Astrocyte (in vitro differentiated cells and primary cell): ENCODE data around the gene MT1X. TPM values are rescaled to one million over a fixed set of nuclear protein-coding genes. Genes with fewer than 3 reads are reported as not detected.

Source experiments
- DNase-seq: peaks from one replicate; pipeline ENCODE4 v3.0.0-alpha.2; 2010; ENCODE audit warnings: low read depth
- FAIRE-seq: peaks from 2 replicates; lab custom pipeline; 2011; peaks lifted over from hg19 to GRCh38; lab: Jason Lieb, UNC
- H2AFZ ChIP-seq: 2 replicates; pipeline ENCODE4 v1.6.0; 2012; ENCODE audit warnings: low read depth, low read length, inconsistent platforms
- H3K27ac ChIP-seq: 2 replicates; pipeline ENCODE4 v1.5.1; 2011; ENCODE audit warnings: low read depth, low read length, inconsistent platforms
- H3K27me3 ChIP-seq: 2 replicates; pipeline ENCODE4 v1.6.0; 2011; ENCODE audit warnings: low read length, inconsistent platforms; ENCODE audit not compliant: insufficient read depth
- H3K36me3 ChIP-seq: 2 replicates; pipeline ENCODE4 v1.5.1; 2011; ENCODE audit warnings: low read length, inconsistent platforms; ENCODE audit not compliant: insufficient read depth
- H3K4me1 ChIP-seq: 2 replicates; pipeline ENCODE4 v1.5.1; 2011; ENCODE audit warnings: low read length, inconsistent platforms; ENCODE audit not compliant: insufficient read depth
- H3K4me2 ChIP-seq: 2 replicates; pipeline ENCODE4 v1.6.0; 2012; ENCODE audit warnings: low read length, inconsistent platforms
- H3K4me3 ChIP-seq: 2 replicates; pipeline ENCODE4 v1.5.1; 2011; ENCODE audit warnings: low read depth, mild to moderate bottlenecking, low read length, inconsistent platforms; ENCODE audit not compliant: insufficient read depth
- H3K79me2 ChIP-seq: 2 replicates; pipeline ENCODE4 v1.6.0; 2012; ENCODE audit warnings: mild to moderate bottlenecking, low read length, inconsistent platforms; ENCODE audit not compliant: insufficient read depth
- H3K9ac ChIP-seq: 2 replicates; pipeline ENCODE4 v1.6.0; 2012; ENCODE audit warnings: mild to moderate bottlenecking, low read length, inconsistent platforms
- H3K9me3 ChIP-seq: 2 replicates; pipeline ENCODE4 v1.5.1; 2012; ENCODE audit warnings: low read depth, mild to moderate bottlenecking, low read length, inconsistent platforms; ENCODE audit not compliant: insufficient read depth
- H4K20me1 ChIP-seq: 2 replicates; pipeline ENCODE4 v1.6.0; 2012; ENCODE audit warnings: low read length, inconsistent platforms; ENCODE audit not compliant: insufficient read depth
- H3K27ac Mint-ChIP-seq: one replicate; pipeline ENCODE4 v1.8.0; 2021; ENCODE audit warnings: mild to moderate bottlenecking, mixed read lengths; ENCODE audit not compliant: unreplicated experiment
- H3K27me3 Mint-ChIP-seq: one replicate; pipeline ENCODE4 v1.8.0; 2021; ENCODE audit warnings: low read depth, mixed read lengths; ENCODE audit not compliant: unreplicated experiment
- H3K36me3 Mint-ChIP-seq: one replicate; pipeline ENCODE4 v1.8.0; 2021; ENCODE audit warnings: low read depth, mixed read lengths; ENCODE audit not compliant: unreplicated experiment
- H3K4me1 Mint-ChIP-seq: one replicate; pipeline ENCODE4 v1.8.0; 2021; ENCODE audit warnings: low read depth, mixed read lengths; ENCODE audit not compliant: unreplicated experiment
- H3K4me3 Mint-ChIP-seq: one replicate; pipeline ENCODE4 v1.8.0; 2021; ENCODE audit warnings: mild to moderate bottlenecking, moderate library complexity, mixed read lengths; ENCODE audit not compliant: unreplicated experiment
- H3K9me3 Mint-ChIP-seq: one replicate; pipeline ENCODE4 v1.8.0; 2021; ENCODE audit warnings: mild to moderate bottlenecking, mixed read lengths; ENCODE audit not compliant: unreplicated experiment
- EZH2 ChIP-seq: IDR thresholded peaks from 2 replicates; pipeline ENCODE4 v1.6.1; 2012; ENCODE audit warnings: mild to moderate bottlenecking, low read length, inconsistent platforms; ENCODE audit not compliant: insufficient read depth
- total RNA-seq: library from RNA; stranded (reverse); gene quantifications from 2 replicates; pipeline ENCODE4 v1.2.1, GENCODE V29; 2021
- TF ChIP-seq, protein P1 (sequence below): IDR thresholded peaks from 2 replicates; pipeline ENCODE4 v1.5.1; 2011; ENCODE audit warnings: low read depth, mild to moderate bottlenecking, inconsistent platforms, low read length, moderate library complexity; ENCODE audit not compliant: insufficient read depth

Gene MT1X
- total RNA-seq, 1 donor from 2014 or later: 7.0 TPM

DNA sequence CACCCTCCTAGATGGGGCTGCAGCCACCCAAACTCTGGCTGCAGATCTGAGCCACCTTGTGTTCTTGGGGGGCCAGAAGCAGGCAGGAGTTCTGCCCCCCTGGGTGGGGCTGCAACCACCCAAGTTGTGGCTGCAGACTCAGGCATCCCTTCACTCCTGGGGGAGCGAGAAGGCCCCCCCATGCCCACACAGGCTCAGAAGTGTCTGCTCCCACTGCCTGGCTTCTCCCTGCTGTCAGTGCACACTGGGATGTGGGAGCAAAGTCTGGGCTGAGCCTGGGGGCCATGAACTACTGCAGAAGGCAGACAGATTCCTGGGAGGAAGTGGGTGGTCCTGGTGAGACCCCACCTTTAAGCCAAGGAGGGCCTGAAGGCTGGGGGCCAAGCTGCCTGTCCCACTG lies 13.0 kb downstream of the MT1X start:
- FAIRE-seq (no peak), DNase-seq (no peak)
- TF ChIP-seq, protein P1, sequence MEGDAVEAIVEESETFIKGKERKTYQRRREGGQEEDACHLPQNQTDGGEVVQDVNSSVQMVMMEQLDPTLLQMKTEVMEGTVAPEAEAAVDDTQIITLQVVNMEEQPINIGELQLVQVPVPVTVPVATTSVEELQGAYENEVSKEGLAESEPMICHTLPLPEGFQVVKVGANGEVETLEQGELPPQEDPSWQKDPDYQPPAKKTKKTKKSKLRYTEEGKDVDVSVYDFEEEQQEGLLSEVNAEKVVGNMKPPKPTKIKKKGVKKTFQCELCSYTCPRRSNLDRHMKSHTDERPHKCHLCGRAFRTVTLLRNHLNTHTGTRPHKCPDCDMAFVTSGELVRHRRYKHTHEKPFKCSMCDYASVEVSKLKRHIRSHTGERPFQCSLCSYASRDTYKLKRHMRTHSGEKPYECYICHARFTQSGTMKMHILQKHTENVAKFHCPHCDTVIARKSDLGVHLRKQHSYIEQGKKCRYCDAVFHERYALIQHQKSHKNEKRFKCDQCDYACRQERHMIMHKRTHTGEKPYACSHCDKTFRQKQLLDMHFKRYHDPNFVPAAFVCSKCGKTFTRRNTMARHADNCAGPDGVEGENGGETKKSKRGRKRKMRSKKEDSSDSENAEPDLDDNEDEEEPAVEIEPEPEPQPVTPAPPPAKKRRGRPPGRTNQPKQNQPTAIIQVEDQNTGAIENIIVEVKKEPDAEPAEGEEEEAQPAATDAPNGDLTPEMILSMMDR: no peak
- no peak for TF ChIP-seq EZH2
- no peaks in the 10 kb centered on the region for H3K27me3 ChIP-seq
- H3K4me2 ChIP-seq: no peak overlapping the region
- H3K4me3 ChIP-seq: no peak overlapping the region
- no peaks in the 10 kb centered on the region for H3K4me1 ChIP-seq
- no peaks in the 10 kb centered on the region for H3K9me3 Mint-ChIP-seq
- H3K9me3 ChIP-seq: no peaks in the 10 kb centered on the region
- H2AFZ ChIP-seq: no peak overlapping the region
- peaks cover 4% of the 10 kb centered on the region for H3K27me3 Mint-ChIP-seq
- no peaks in the 10 kb centered on the region for H4K20me1 ChIP-seq
- H3K79me2 ChIP-seq: no peaks in the 10 kb centered on the region
- no peak overlapping the region for H3K27ac ChIP-seq
- H3K36me3 Mint-ChIP-seq: no peaks in the 10 kb centered on the region
- H3K9ac ChIP-seq: no peak overlapping the region
- H3K27ac Mint-ChIP-seq: no peak overlapping the region
- no peaks in the 10 kb centered on the region for H3K36me3 ChIP-seq
- no peak overlapping the region for H3K4me3 Mint-ChIP-seq
- peaks cover 1% of the 10 kb centered on the region for H3K4me1 Mint-ChIP-seq

- H3K4me3 Mint-ChIP-seq: no peak overlapping the region
- H3K4me1 Mint-ChIP-seq: no peaks in the 10 kb centered on the region
- H3K4me2 ChIP-seq: no peak overlapping the region
Observed at GRCh38 chr16:56697456-56698155, 15.3 kb downstream of the MT1X start.

More at GRCh38 chr16:56697456-56698155, 15.3 kb downstream of the MT1X start:
- Histone ChIP-seq H3K4me1 (no peaks in the 10 kb centered on the region), H3K36me3 (no peaks in the 10 kb centered on the region), H3K9ac (no peak overlapping the region), H3K4me3 (no peak overlapping the region), H3K27ac (no peak overlapping the region), H3K27me3 (no peaks in the 10 kb centered on the region), H3K9me3 (no peaks in the 10 kb centered on the region), H2AFZ (no peak overlapping the region), H3K79me2 (no peaks in the 10 kb centered on the region), H4K20me1 (no peaks in the 10 kb centered on the region)
- H3K27ac Mint-ChIP-seq: no peak overlapping the region
- peaks cover 4% of the 10 kb centered on the region for H3K27me3 Mint-ChIP-seq
- FAIRE-seq: no peak
- DNase-seq: no peak
- H3K9me3 Mint-ChIP-seq: no peaks in the 10 kb centered on the region
- TF ChIP-seq, protein P1: no peak
- no peak for TF ChIP-seq EZH2
- H3K36me3 Mint-ChIP-seq: no peaks in the 10 kb centered on the region
